ENCODE data around the gene ATXN7L3B. TPM values are rescaled to one million over a fixed set of nuclear protein-coding genes. Genes with fewer than 3 reads are reported as not detected.

ATXN7L3B gene
- polyA plus RNA-seq, 2 of the 4 experiments (the other 2 are of a cell fraction): 18.1 to 32.8 TPM

DNA sequence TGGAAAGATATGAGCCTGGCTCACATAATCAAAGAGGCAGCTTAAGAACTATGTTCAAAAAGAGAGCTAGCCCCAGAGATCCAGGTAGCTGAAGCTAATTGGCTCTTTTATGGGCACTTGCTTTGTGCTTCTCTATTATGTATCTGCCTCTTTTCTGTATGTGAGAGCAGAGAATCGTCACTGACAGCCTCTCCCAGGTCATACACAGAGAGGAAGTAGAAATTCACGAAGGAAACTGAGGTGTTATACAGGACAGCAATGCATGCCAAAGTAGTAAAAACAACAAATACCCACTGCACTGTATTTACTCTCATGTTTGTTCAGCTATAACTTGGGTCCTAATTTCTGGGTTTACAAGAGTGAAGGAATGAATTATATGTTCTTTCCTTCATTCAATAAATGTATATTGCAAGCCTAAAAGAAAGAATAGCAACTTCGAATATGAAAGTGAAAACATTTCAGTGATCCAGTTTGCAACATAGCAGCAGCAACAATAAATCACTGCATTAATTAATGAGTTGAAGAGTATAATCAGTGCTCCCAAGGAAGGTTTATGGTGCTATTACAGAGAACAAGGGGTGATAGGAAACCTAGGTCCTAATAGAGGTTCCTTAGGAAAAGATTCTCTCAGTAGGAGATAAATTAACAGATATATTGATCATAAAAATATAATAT, 47.1 kb upstream of the ATXN7L3B start:
- H3K27ac ChIP-seq: no peak overlapping the region
- no peak overlapping the region for H3K4me3 ChIP-seq
- no peak for ATAC-seq
- no peak for TF ChIP-seq ESRRA (IDR thresholded peaks at IDR 0.05; ENCODE audit: borderline replicate concordance, low read length)
- TF ChIP-seq, protein P1, sequence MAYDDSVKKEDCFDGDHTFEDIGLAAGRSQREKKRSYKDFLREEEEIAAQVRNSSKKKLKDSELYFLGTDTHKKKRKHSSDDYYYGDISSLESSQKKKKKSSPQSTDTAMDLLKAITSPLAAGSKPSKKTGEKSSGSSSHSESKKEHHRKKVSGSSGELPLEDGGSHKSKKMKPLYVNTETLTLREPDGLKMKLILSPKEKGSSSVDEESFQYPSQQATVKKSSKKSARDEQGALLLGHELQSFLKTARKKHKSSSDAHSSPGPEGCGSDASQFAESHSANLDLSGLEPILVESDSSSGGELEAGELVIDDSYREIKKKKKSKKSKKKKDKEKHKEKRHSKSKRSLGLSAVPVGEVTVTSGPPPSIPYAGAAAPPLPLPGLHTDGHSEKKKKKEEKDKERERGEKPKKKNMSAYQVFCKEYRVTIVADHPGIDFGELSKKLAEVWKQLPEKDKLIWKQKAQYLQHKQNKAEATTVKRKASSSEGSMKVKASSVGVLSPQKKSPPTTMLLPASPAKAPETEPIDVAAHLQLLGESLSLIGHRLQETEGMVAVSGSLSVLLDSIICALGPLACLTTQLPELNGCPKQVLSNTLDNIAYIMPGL (CRISPR knock-in tag; IDR thresholded peaks at IDR 0.05; ENCODE audit: borderline replicate concordance): no peak
- TF ChIP-seq ZNF302 (CRISPR knock-in tag; IDR thresholded peaks at IDR 0.05): no peak
- TF ChIP-seq POLR2AphosphoS2 (conservative IDR thresholded peaks at IDR 0.05; ENCODE audit: low read length): no peak
- TF ChIP-seq RNF2 (IDR thresholded peaks at IDR 0.05; ENCODE audit: borderline replicate concordance, low read depth): no peak
- ChIA-PET CTCF (no interaction called here), POLR2A (no interaction called here)
- FAIRE-seq: no peak
- 0 out of 3 replicates have a peak, but pooled peaks cover 3% of the 10 kb centered on the region for H3K4me1 ChIP-seq
- WGBS (ENCODE audit: missing lambda C conversion rate): 10% methylated on average over 3 of the region's 3 CpGs
- peak overlapping the region; percentile 57 for H3K4me2 ChIP-seq
- no peak for DNase-seq (ENCODE audit: low read depth in 1 of 2, low spot score in 1 of 2)
- H3K9me3 ChIP-seq: no peaks in the 10 kb centered on the region

DNA sequence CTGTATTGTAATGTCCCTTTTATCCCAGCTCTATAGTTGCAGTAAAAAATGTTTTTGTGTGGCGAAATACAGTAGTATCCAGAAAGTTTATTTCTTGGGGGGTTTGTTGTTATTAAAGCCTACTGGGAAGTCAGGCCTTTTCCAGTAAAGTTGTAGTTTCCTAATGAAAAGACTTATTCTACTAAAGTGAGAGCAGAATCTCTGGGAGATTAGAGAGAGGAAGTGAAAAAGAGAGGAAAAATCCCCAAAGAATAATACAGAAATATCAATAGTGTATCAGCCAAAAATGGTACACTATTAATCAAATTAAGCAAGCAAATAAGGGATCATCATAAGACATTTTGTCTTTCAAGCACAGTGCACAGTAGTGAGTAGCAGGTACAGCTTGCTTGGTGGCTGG, 46.3 kb upstream of the ATXN7L3B start:
- ChIA-PET POLR2A (no interaction called here), CTCF (no interaction called here)
- WGBS (ENCODE audit: missing lambda C conversion rate): 0% methylated on average over 1 of the region's 1 CpG
- FAIRE-seq (no peak), ATAC-seq (no peak), DNase-seq (ENCODE audit: low read depth in 1 of 2, low spot score in 1 of 2) (no peak)
- no peaks in the 10 kb centered on the region for H3K9me3 ChIP-seq
- no peak overlapping the region for H3K27ac ChIP-seq
- H3K4me1 ChIP-seq: 0 out of 3 replicates have a peak, but pooled peaks cover 3% of the 10 kb centered on the region
- no peak overlapping the region for H3K4me2 ChIP-seq
- no peak overlapping the region for H3K4me3 ChIP-seq
- TF ChIP-seq, protein P2, sequence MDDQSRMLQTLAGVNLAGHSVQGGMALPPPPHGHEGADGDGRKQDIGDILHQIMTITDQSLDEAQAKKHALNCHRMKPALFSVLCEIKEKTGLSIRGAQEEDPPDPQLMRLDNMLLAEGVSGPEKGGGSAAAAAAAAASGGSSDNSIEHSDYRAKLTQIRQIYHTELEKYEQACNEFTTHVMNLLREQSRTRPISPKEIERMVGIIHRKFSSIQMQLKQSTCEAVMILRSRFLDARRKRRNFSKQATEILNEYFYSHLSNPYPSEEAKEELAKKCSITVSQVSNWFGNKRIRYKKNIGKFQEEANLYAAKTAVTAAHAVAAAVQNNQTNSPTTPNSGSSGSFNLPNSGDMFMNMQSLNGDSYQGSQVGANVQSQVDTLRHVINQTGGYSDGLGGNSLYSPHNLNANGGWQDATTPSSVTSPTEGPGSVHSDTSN (IDR thresholded peaks at IDR 0.05): no peak
- no peak for TF ChIP-seq PHF8 (IDR thresholded peaks at IDR 0.05; ENCODE audit: borderline replicate concordance, low read depth)
- no peak for TF ChIP-seq POLR2AphosphoS2 (conservative IDR thresholded peaks at IDR 0.05; ENCODE audit: low read length)
- TF ChIP-seq FOXS1 (CRISPR knock-in tag; IDR thresholded peaks at IDR 0.05): no peak
- no peak for TF ChIP-seq BHLHE40 (IDR thresholded peaks at IDR 0.05; ENCODE audit: low read depth, low read length)
- TF ChIP-seq TP53 (CRISPR knock-in tag; IDR thresholded peaks at IDR 0.05): no peak
- TF ChIP-seq, protein P1 (CRISPR knock-in tag; IDR thresholded peaks at IDR 0.05; ENCODE audit: borderline replicate concordance): no peak
- TF ChIP-seq ZC3H11A (IDR thresholded peaks at IDR 0.05): no peak
- no peak for TF ChIP-seq ZFP36 (IDR thresholded peaks at IDR 0.05; ENCODE audit: borderline replicate concordance, partially characterized antibody)
- no peak for TF ChIP-seq FOSL2 (IDR thresholded peaks at IDR 0.05)
- no peak for TF ChIP-seq FOSL2 (CRISPR knock-in tag; IDR thresholded peaks at IDR 0.05)
- no peak for TF ChIP-seq CEBPB (IDR thresholded peaks at IDR 0.05)
- TF ChIP-seq HOXB5 (CRISPR knock-in tag; IDR thresholded peaks at IDR 0.05): no peak
- no peak for TF ChIP-seq CHD4 (IDR thresholded peaks at IDR 0.05; ENCODE audit: borderline replicate concordance)
- no peak for TF ChIP-seq CHD2 (IDR thresholded peaks at IDR 0.05; ENCODE audit: low read length, partially characterized antibody)

DNA sequence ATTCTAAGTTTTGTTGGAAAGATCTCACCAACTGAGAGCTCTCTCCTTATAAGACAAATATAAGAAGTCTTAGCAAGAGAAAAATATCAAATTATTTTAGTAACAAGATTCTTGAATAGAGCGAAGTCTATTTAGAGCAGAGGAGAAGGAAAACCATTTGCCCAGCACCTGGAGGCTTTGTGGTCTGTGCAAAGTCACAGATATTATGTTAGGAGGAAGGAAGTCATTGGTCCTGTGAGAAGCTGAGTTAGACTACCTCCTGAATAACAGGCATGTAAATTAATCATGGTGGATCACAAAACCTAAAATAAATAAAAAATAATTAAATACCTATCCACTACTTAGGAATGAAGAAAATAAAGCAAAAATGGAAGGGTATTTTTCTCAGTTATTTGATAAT, 38.4 kb upstream of the ATXN7L3B start:
- ATAC-seq: no peak
- POLR2A ChIA-PET: no interaction called here
- Histone ChIP-seq H3K27ac (no peak overlapping the region), H3K4me2 (no peak overlapping the region), H3K4me1 (no peaks in the 10 kb centered on the region), H3K4me3 (no peak overlapping the region), H3K9me3 (no peaks in the 10 kb centered on the region; the same call in 2 of the 3 replicates)
- 100% methylated on average over 1 of the region's 1 CpG for WGBS (ENCODE audit: missing lambda C conversion rate)
- no peak for TF ChIP-seq CHD4 (IDR thresholded peaks at IDR 0.05; ENCODE audit: borderline replicate concordance)
- no peak for TF ChIP-seq CHD2 (IDR thresholded peaks at IDR 0.05; ENCODE audit: low read length, partially characterized antibody)
- TF ChIP-seq RAD21 (conservative IDR thresholded peaks at IDR 0.05 in 1 of 2, IDR thresholded peaks at IDR 0.05 in 1 of 2): no peak
- TF ChIP-seq FOSB (CRISPR knock-in tag; IDR thresholded peaks at IDR 0.05): no peak
- no peak for TF ChIP-seq POLR2A (IDR thresholded peaks at IDR 0.05; ENCODE audit: low read length)
- TF ChIP-seq, protein P3, sequence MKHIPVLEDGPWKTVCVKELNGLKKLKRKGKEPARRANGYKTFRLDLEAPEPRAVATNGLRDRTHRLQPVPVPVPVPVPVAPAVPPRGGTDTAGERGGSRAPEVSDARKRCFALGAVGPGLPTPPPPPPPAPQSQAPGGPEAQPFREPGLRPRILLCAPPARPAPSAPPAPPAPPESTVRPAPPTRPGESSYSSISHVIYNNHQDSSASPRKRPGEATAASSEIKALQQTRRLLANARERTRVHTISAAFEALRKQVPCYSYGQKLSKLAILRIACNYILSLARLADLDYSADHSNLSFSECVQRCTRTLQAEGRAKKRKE (CRISPR knock-in tag; IDR thresholded peaks at IDR 0.05; ENCODE audit: low read depth): no peak
- CTCF ChIA-PET: interaction anchor here (0.5 to 0.6 kb wide), 2 partner anchors 45 to 123 kb away, joined by 3 read pairs; no protein-coding TSS in a partner anchor
- no peak for DNase-seq (ENCODE audit: low read depth in 1 of 2, low spot score in 1 of 2)
- FAIRE-seq: no peak

Measured in A549 (cell line).